ENCODE measurements around the gene CYP11A1.

The CYP11A1 gene

GRCh38 chr15:74300057-74300795 is 67.2 kb downstream of the CYP11A1 start:
- no peak for DNase-seq (ENCODE audit: low spot score)
- TF ChIP-seq CTCF (IDR thresholded peaks at IDR 0.05), result no peak
- no peak overlapping the region for H3K4me3 ChIP-seq
- no peak overlapping the region for H3K27ac ChIP-seq

GRCh38 chr15:74297887-74298286 is 69.6 kb downstream of the CYP11A1 start:
- TF ChIP-seq CTCF (IDR thresholded peaks at IDR 0.05), result no peak
- Histone ChIP-seq H3K27ac (no peak overlapping the region), H3K4me3 (no peak overlapping the region)
- DNase-seq (ENCODE audit: low spot score), result no peak

GRCh38 chr15:74295800-74296199 is 71.6 kb downstream of the CYP11A1 start:
- DNase-seq (ENCODE audit: low spot score), result no peak
- Histone ChIP-seq H3K27ac (no peak overlapping the region), H3K4me3 (no peak overlapping the region)
- TF ChIP-seq CTCF (IDR thresholded peaks at IDR 0.05), result no peak

- DNase-seq (ENCODE audit: low spot score), result no peak
- no peak overlapping the region for H3K4me3 ChIP-seq
- no peak overlapping the region for H3K27ac ChIP-seq
- no peak for TF ChIP-seq CTCF (IDR thresholded peaks at IDR 0.05)
Observed at GRCh38 chr15:74294010-74294409, 73.4 kb downstream of the CYP11A1 start.

GRCh38 chr15:74293021-74293810 is 74.2 kb downstream of the CYP11A1 start:
- DNase-seq (ENCODE audit: low spot score), result no peak
- no peak for TF ChIP-seq CTCF (IDR thresholded peaks at IDR 0.05)

GRCh38 chr15:74291101-74292071 is 76.1 kb downstream of the CYP11A1 start:
- no peak overlapping the region for H3K4me3 ChIP-seq
- DNase-seq (ENCODE audit: low spot score), result peak; percentile 80
- TF ChIP-seq CTCF (IDR thresholded peaks at IDR 0.05), result no peak
- H3K27ac ChIP-seq, result no peak overlapping the region

More at GRCh38 chr15:74293021-74293810, 74.2 kb downstream of the CYP11A1 start:
- H3K4me3 ChIP-seq, result no peak overlapping the region
- no peak overlapping the region for H3K27ac ChIP-seq

Measured in coronary artery (tissue), 2 donors.